ENCODE results near the gene SELENOO. TPM values are rescaled to one million over a fixed set of nuclear protein-coding genes. Genes with fewer than 3 reads are reported as not detected.
A peak's percentile ranks its signal among the peaks of the same experiment; 100 is the strongest.

The SELENOO gene
- total RNA-seq, 1 donor from 2014 or later, result 4.7 TPM

GRCh38 chr22:50216684-50217520 lies 16.1 kb downstream of the SELENOO start:
- Histone ChIP-seq H3K4me1 (ENCODE audit: control insufficient read depth in 3 of 3, insufficient read depth in 3 of 3, low read length in 3 of 3) (peaks cover 0 to 14% (median 4%) of the 10 kb centered on the region in 3 donors), H3K36me3 (ENCODE audit: control insufficient read depth in 3 of 3, insufficient read depth in 3 of 3, low read length in 3 of 3) (peaks cover 72 to 79% (median 72%) of the 10 kb centered on the region in 3 donors), H3K4me3 (ENCODE audit: low read length in 3 of 3) (no peak overlapping the region), H3K9me3 (ENCODE audit: control insufficient read depth in 3 of 3, low read length in 3 of 3) (no peaks in the 10 kb centered on the region), H3K27me3 (ENCODE audit: control insufficient read depth in 3 of 3, insufficient read depth in 3 of 3, low read length in 3 of 3) (no peaks in the 10 kb centered on the region), H3K9ac (ENCODE audit: low read depth in 1 of 3, low read length in 3 of 3) (no peak overlapping the region), H3K27ac (ENCODE audit: low read depth, low read length) (no peak overlapping the region)

GRCh38 chr22:50217543-50218152 lies 16.8 kb downstream of the SELENOO start:
- Histone ChIP-seq H3K9ac (ENCODE audit: low read depth in 1 of 3, low read length in 3 of 3) (no peak overlapping the region), H3K27me3 (ENCODE audit: control insufficient read depth in 3 of 3, insufficient read depth in 3 of 3, low read length in 3 of 3) (no peaks in the 10 kb centered on the region), H3K36me3 (ENCODE audit: control insufficient read depth in 3 of 3, insufficient read depth in 3 of 3, low read length in 3 of 3) (peaks cover 75 to 81% (median 76%) of the 10 kb centered on the region in 3 donors), H3K4me1 (ENCODE audit: control insufficient read depth in 3 of 3, insufficient read depth in 3 of 3, low read length in 3 of 3) (peaks cover 0 to 14% (median 4%) of the 10 kb centered on the region in 3 donors), H3K9me3 (ENCODE audit: control insufficient read depth in 3 of 3, low read length in 3 of 3) (no peaks in the 10 kb centered on the region), H3K4me3 (ENCODE audit: low read length in 3 of 3) (no peak overlapping the region), H3K27ac (ENCODE audit: low read depth, low read length) (no peak overlapping the region)

- Histone ChIP-seq H3K9ac (ENCODE audit: low read depth in 1 of 3, low read length in 3 of 3) (no peak overlapping the region), H3K36me3 (ENCODE audit: control insufficient read depth in 3 of 3, insufficient read depth in 3 of 3, low read length in 3 of 3) (peaks cover 75 to 82% (median 76%) of the 10 kb centered on the region in 3 donors), H3K9me3 (ENCODE audit: control insufficient read depth in 3 of 3, low read length in 3 of 3) (no peaks in the 10 kb centered on the region), H3K27me3 (ENCODE audit: control insufficient read depth in 3 of 3, insufficient read depth in 3 of 3, low read length in 3 of 3) (no peaks in the 10 kb centered on the region), H3K27ac (ENCODE audit: low read depth, low read length) (no peak overlapping the region), H3K4me3 (ENCODE audit: low read length in 3 of 3) (no peak overlapping the region), H3K4me1 (ENCODE audit: control insufficient read depth in 3 of 3, insufficient read depth in 3 of 3, low read length in 3 of 3) (peaks cover 0 to 14% (median 4%) of the 10 kb centered on the region in 3 donors)
Measured at GRCh38 chr22:50218153-50218995, 17.6 kb downstream of the SELENOO start.

GRCh38 chr22:50218996-50219727 lies 18.4 kb downstream of the SELENOO start:
- H3K27me3 ChIP-seq (ENCODE audit: control insufficient read depth in 3 of 3, insufficient read depth in 3 of 3, low read length in 3 of 3), result no peaks in the 10 kb centered on the region
- H3K9me3 ChIP-seq (ENCODE audit: control insufficient read depth in 3 of 3, low read length in 3 of 3), result no peaks in the 10 kb centered on the region
- peaks cover 0 to 14% (median 4%) of the 10 kb centered on the region in 3 donors for H3K4me1 ChIP-seq (ENCODE audit: control insufficient read depth in 3 of 3, insufficient read depth in 3 of 3, low read length in 3 of 3)
- H3K9ac ChIP-seq (ENCODE audit: low read depth in 1 of 3, low read length in 3 of 3), result peak overlapping the region in 1 of 3 donors; percentile 33
- H3K27ac ChIP-seq (ENCODE audit: low read depth, low read length), result no peak overlapping the region
- H3K36me3 ChIP-seq (ENCODE audit: control insufficient read depth in 3 of 3, insufficient read depth in 3 of 3, low read length in 3 of 3), result peaks cover 79 to 89% (median 80%) of the 10 kb centered on the region in 3 donors
- H3K4me3 ChIP-seq (ENCODE audit: low read length in 3 of 3), result no peak overlapping the region

GRCh38 chr22:50219800-50220602 lies 19.2 kb downstream of the SELENOO start:
- Histone ChIP-seq H3K9ac (ENCODE audit: low read depth in 1 of 3, low read length in 3 of 3) (peak overlapping the region in 1 of 3 donors; percentile 33), H3K27ac (ENCODE audit: low read depth, low read length) (no peak overlapping the region), H3K36me3 (ENCODE audit: control insufficient read depth in 3 of 3, insufficient read depth in 3 of 3, low read length in 3 of 3) (peaks cover 78 to 87% (median 80%) of the 10 kb centered on the region in 3 donors), H3K4me1 (ENCODE audit: control insufficient read depth in 3 of 3, insufficient read depth in 3 of 3, low read length in 3 of 3) (peaks cover 0 to 13% (median 4%) of the 10 kb centered on the region in 3 donors), H3K9me3 (ENCODE audit: control insufficient read depth in 3 of 3, low read length in 3 of 3) (no peaks in the 10 kb centered on the region), H3K27me3 (ENCODE audit: control insufficient read depth in 3 of 3, insufficient read depth in 3 of 3, low read length in 3 of 3) (no peaks in the 10 kb centered on the region), H3K4me3 (ENCODE audit: low read length in 3 of 3) (no peak overlapping the region)

GRCh38 chr22:50220603-50221409 lies 20.0 kb downstream of the SELENOO start:
- H3K9me3 ChIP-seq (ENCODE audit: control insufficient read depth in 3 of 3, low read length in 3 of 3), result no peaks in the 10 kb centered on the region
- H3K36me3 ChIP-seq (ENCODE audit: control insufficient read depth in 3 of 3, insufficient read depth in 3 of 3, low read length in 3 of 3), result peaks cover 78 to 89% (median 85%) of the 10 kb centered on the region in 3 donors
- H3K9ac ChIP-seq (ENCODE audit: low read depth in 1 of 3, low read length in 3 of 3), result no peak overlapping the region
- peaks cover 0 to 10% (median 4%) of the 10 kb centered on the region in 3 donors for H3K4me1 ChIP-seq (ENCODE audit: control insufficient read depth in 3 of 3, insufficient read depth in 3 of 3, low read length in 3 of 3)
- no peaks in the 10 kb centered on the region for H3K27me3 ChIP-seq (ENCODE audit: control insufficient read depth in 3 of 3, insufficient read depth in 3 of 3, low read length in 3 of 3)
- H3K27ac ChIP-seq (ENCODE audit: low read depth, low read length), result no peak overlapping the region
- no peak overlapping the region for H3K4me3 ChIP-seq (ENCODE audit: low read length in 3 of 3)

GRCh38 chr22:50221410-50222300 lies 20.8 kb downstream of the SELENOO start:
- peaks cover 74 to 88% (median 83%) of the 10 kb centered on the region in 3 donors for H3K36me3 ChIP-seq (ENCODE audit: control insufficient read depth in 3 of 3, insufficient read depth in 3 of 3, low read length in 3 of 3)

GRCh38 chr22:50222508-50222907 lies 21.7 kb downstream of the SELENOO start:
- Histone ChIP-seq H3K4me1 (ENCODE audit: control insufficient read depth in 3 of 3, insufficient read depth in 3 of 3, low read length in 3 of 3) (peaks cover 0 to 10% (median 4%) of the 10 kb centered on the region in 3 donors), H3K9ac (ENCODE audit: low read depth in 1 of 3, low read length in 3 of 3) (no peak overlapping the region), H3K27me3 (ENCODE audit: control insufficient read depth in 3 of 3, insufficient read depth in 3 of 3, low read length in 3 of 3) (no peaks in the 10 kb centered on the region), H3K4me3 (ENCODE audit: low read length in 3 of 3) (no peak overlapping the region), H3K9me3 (ENCODE audit: control insufficient read depth in 3 of 3, low read length in 3 of 3) (no peaks in the 10 kb centered on the region), H3K27ac (ENCODE audit: low read depth, low read length) (no peak overlapping the region), H3K36me3 (ENCODE audit: control insufficient read depth in 3 of 3, insufficient read depth in 3 of 3, low read length in 3 of 3) (peaks cover 70 to 85% (median 82%) of the 10 kb centered on the region in 3 donors)

More at GRCh38 chr22:50221410-50222300, 20.8 kb downstream of the SELENOO start:
- Histone ChIP-seq H3K4me3 (ENCODE audit: low read length in 3 of 3) (no peak overlapping the region), H3K9ac (ENCODE audit: low read depth in 1 of 3, low read length in 3 of 3) (no peak overlapping the region), H3K9me3 (ENCODE audit: control insufficient read depth in 3 of 3, low read length in 3 of 3) (no peaks in the 10 kb centered on the region), H3K4me1 (ENCODE audit: control insufficient read depth in 3 of 3, insufficient read depth in 3 of 3, low read length in 3 of 3) (peaks cover 0 to 10% (median 4%) of the 10 kb centered on the region in 3 donors), H3K27ac (ENCODE audit: low read depth, low read length) (no peak overlapping the region), H3K27me3 (ENCODE audit: control insufficient read depth in 3 of 3, insufficient read depth in 3 of 3, low read length in 3 of 3) (no peaks in the 10 kb centered on the region)
